SH-SY5Y (cell line): ENCODE results near the gene SUN3.

Source experiments
- GATA2 ChIP-seq: IDR thresholded peaks from 2 replicates; pipeline ENCODE4 v1.6.1; 2011; ENCODE audit warnings: mild to moderate bottlenecking, low read depth, low read length
- GATA3 ChIP-seq: IDR thresholded peaks from 2 replicates; pipeline ENCODE4 v1.6.1; 2011; ENCODE audit warnings: low read depth, mild to moderate bottlenecking, low read length, moderate library complexity

DNA sequence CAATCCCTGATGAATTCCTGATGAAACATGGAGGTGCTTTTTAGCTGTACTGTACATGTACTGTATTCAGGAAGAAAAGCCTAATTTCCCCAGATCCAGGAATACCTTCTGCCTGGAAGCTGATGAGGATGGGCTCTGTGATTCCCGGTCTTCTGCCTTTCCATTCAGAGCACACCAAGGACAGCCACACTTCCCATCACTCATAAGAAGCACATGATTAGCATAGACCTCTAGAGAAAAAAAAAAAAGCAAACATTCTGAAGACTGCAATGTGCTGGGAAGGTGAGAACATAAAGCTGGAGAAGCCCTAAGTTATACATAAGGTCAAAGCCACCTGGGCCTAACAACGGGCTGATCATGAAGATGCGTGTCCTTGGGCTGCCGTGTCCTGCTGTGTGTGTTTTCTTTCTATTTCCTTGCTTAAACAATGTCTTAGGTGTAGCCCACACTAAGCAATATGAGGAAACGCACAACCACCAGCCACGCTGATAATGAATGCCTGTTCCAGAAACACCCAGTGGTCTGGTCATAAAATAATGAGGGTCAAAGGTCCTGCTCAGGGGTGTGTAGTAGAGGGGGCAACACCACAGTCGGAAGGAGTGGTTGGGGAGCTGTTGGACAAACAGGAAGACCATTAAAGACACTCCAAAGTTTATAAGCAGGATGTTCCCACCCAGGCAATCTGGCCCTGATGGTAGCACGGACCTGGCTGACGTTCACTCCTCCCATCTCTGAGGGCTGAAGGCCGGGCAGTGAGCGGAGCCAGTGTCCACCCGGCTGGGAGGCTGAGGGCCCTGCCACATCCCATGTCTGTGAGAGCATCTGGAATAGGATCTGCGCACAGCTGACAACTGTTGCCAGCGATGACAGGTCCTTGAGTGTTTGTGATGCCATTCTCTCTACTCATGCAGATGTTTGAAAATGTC, 88.6 kb downstream of the SUN3 start:
- TF ChIP-seq GATA2 (no peak), GATA3 (no peak)
